Brain microvascular endothelial cell (primary cell): ENCODE data around the gene PIPOX.

Experiments
- DNase-seq: peaks from one replicate; pipeline ENCODE4 v3.0.0-alpha.2; 2020
- H3K27ac ChIP-seq: fragments of 250-450 bp; sonication (Bioruptor Pico); 2 replicates; pipeline ENCODE4 v1.5.1; 2020; ENCODE audit warnings: mild to moderate bottlenecking, moderate library complexity
- H3K27me3 ChIP-seq: fragments of 250-450 bp; sonication (Bioruptor Pico); replicated peaks from 2 replicates; pipeline ENCODE4 v1.5.1; 2020; ENCODE audit warnings: mild to moderate bottlenecking
- H3K36me3 ChIP-seq: fragments of 250-450 bp; sonication (Bioruptor Pico); replicated peaks from 2 replicates; pipeline ENCODE4 v1.5.1; 2020; ENCODE audit warnings: mild to moderate bottlenecking
- H3K4me3 ChIP-seq: 2 replicates; pipeline ENCODE4 v1.5.1; 2011; ENCODE audit warnings: low read depth, mild to moderate bottlenecking, control low read depth, low read length, moderate library complexity
- in situ Hi-C: cut with HindIII; loops from 2 replicates; pipeline ENCODE4 v1.10.0; 2017; ENCODE audit warnings: low sequenced_read_pairs, low pct_ligation_motif_present
- TF ChIP-seq, protein P1 (sequence below): IDR thresholded peaks from 2 replicates; pipeline ENCODE4 v1.5.1; 2011; ENCODE audit warnings: low read depth, mild to moderate bottlenecking, moderate library complexity, low read length, control low read depth, inconsistent platforms; ENCODE audit errors: missing control alignments

The PIPOX gene

DNA sequence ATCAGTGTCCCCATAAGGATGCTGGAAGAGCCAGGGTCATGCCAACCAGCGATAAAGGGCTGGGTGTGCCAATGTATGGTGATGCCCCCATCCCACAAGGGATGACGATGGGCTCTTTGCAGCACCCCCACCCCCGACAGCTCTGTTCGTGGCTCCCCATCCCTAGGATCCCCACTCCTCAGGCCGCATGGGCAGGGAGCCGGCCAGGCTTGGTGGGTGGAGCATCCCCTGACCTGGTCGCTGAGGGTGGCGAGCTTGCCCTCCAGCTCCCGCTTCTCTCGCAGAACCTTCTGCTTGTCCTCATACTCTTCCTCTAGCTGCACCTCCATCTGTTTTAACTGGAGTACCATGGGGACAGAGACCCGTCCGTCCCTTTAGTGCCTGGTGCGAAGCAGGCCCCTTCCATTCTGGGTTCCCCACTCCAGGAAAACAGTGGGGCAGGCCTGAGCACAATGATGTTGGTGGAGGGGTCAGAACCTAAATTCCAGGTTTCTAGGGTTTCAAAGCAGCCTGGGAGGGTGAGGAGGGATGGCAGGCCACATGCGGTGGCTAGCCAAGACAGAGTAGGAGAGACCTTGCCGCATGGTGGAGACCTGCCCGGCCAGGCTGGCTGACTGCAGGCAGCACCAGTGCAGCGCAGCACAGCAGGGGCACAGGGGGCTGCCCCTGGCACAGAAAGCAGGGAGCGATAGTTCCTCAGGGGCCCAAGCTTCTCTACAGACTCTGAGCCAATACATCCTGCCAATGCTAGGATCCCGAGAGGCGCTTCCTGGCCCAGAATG, 50.3 kb downstream of the PIPOX start:
- DNase-seq: no peak
- H3K27ac ChIP-seq: no peak overlapping the region
- no peak overlapping the region for H3K4me3 ChIP-seq
- TF ChIP-seq, protein P1, sequence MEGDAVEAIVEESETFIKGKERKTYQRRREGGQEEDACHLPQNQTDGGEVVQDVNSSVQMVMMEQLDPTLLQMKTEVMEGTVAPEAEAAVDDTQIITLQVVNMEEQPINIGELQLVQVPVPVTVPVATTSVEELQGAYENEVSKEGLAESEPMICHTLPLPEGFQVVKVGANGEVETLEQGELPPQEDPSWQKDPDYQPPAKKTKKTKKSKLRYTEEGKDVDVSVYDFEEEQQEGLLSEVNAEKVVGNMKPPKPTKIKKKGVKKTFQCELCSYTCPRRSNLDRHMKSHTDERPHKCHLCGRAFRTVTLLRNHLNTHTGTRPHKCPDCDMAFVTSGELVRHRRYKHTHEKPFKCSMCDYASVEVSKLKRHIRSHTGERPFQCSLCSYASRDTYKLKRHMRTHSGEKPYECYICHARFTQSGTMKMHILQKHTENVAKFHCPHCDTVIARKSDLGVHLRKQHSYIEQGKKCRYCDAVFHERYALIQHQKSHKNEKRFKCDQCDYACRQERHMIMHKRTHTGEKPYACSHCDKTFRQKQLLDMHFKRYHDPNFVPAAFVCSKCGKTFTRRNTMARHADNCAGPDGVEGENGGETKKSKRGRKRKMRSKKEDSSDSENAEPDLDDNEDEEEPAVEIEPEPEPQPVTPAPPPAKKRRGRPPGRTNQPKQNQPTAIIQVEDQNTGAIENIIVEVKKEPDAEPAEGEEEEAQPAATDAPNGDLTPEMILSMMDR: no peak
- no peaks in the 10 kb centered on the region for H3K36me3 ChIP-seq
- in situ Hi-C loops: no loop called here
- H3K27me3 ChIP-seq: no peaks in the 10 kb centered on the region

DNA sequence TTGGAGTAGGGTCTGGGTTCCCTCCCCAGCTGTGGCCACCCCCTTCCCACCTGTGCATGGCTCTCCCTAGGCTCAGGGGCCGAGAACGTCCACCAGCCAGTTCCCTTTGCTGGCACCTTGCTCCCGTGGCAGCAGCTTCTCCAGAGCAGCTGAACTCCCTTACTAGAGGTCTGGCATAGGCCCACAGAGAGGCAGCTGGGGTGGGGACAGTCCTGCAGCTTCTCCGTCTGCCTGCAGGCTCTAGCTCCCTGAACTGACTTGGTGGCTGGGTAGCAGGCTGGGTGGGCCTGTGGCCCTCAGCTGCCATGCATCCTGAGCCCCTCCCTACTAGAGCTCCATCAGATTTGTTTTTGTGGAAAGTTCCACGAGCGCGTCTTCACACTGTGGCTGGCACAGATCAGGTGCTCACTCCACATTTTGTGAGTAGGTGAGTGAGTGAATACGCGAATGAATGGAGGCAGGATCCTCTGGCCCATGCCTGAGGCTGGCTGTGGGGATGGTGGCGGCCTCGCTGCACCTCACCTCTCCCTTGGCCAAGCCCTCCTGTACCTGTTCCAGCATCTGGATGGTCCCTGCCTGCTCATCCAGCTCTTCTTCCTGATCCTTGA, 51.3 kb downstream of the PIPOX start:
- no peaks in the 10 kb centered on the region for H3K36me3 ChIP-seq
- TF ChIP-seq, protein P1: no peak
- no peak for DNase-seq
- no peak overlapping the region for H3K27ac ChIP-seq
- H3K4me3 ChIP-seq: no peak overlapping the region
- no peaks in the 10 kb centered on the region for H3K27me3 ChIP-seq
- in situ Hi-C loops: no loop called here

DNA sequence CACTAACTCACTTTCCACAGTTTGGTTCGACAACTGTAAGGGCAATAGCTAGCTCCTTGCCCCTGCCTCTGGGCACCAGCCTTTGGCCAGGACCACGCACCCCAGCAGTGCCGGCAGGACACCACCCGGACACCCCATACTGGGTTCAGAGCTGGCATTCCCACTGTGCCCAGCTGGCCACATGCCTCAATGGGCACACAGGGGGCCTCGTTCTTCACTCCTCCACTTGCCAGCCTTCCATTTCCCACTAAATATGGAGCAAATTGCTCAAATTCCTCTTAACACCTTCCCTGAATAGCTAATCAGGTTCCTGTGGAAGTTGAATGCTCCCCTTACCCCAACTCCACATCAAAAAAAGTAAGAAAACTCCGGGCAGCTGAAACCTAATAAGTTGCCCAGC, 52.5 kb downstream of the PIPOX start:
- TF ChIP-seq, protein P1: no peak

DNA sequence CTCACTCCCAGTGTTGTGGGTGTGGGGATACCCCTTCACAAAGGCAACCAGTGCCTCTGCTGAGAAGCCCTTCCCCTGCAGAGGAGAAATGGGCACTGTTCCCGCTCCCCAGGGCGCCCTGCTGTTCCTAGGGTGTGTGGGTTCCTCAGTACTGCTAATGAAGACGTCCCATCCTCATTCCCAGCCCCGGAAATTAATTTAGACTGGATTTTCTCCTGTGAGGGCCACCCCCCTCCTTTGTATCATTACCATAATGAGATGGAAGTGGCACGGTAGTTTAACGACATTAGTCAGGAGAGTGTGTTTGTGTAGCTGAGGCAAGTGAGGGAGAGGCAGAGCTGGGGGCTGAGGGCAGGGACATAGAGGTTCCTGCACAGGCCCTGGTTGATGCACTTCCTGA, 53.2 kb downstream of the PIPOX start:
- Histone ChIP-seq H3K27ac (no peak overlapping the region), H3K36me3 (no peaks in the 10 kb centered on the region), H3K4me3 (no peak overlapping the region), H3K27me3 (no peaks in the 10 kb centered on the region)
- TF ChIP-seq, protein P1: no peak
- in situ Hi-C loops: no loop called here
- no peak for DNase-seq

More for the DNA sequence above, 52.5 kb downstream of the PIPOX start:
- no peaks in the 10 kb centered on the region for H3K27me3 ChIP-seq
- no peak overlapping the region for H3K27ac ChIP-seq
- in situ Hi-C loops: no loop called here
- no peaks in the 10 kb centered on the region for H3K36me3 ChIP-seq
- no peak overlapping the region for H3K4me3 ChIP-seq
- DNase-seq: no peak

DNA sequence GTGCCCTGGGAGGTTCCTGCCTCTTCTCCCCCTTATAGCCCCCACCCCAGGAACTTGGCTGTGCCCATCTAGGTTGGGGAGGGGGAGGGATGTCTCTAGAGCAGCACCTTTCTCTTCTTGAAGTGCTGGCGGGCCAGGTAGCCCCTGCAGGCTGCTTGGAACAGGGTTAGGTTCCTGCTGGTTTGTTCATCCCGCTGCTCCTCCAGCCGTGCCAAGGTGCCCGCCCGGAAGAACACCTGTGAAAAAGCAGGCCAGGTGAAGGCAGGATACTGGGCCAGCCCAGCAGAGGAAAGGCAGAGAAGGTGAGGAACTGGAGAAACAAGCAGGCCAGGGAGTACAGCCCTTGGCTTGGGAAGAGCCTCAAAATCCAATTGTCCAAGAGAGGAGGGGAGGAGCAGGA, 56.6 kb downstream of the PIPOX start:
- Histone ChIP-seq H3K36me3 (no peaks in the 10 kb centered on the region), H3K27me3 (no peaks in the 10 kb centered on the region), H3K27ac (no peak overlapping the region), H3K4me3 (no peak overlapping the region)
- DNase-seq: no peak
- TF ChIP-seq, protein P1: no peak
- in situ Hi-C loops: no loop called here
